Stromal cell of bone marrow (primary cell): ENCODE results near the gene TRIP10.
"Not testable (repeated sequence)": the region's sequence is repeated elsewhere in the genome, so short reads cannot be mapped to it uniquely, and the experiment has no call there.

Experiments used
- DNase-seq: peaks from one replicate; pipeline ENCODE4 v3.0.0-alpha.2; 2012; ENCODE audit warnings: low read depth

Gene TRIP10

DNA sequence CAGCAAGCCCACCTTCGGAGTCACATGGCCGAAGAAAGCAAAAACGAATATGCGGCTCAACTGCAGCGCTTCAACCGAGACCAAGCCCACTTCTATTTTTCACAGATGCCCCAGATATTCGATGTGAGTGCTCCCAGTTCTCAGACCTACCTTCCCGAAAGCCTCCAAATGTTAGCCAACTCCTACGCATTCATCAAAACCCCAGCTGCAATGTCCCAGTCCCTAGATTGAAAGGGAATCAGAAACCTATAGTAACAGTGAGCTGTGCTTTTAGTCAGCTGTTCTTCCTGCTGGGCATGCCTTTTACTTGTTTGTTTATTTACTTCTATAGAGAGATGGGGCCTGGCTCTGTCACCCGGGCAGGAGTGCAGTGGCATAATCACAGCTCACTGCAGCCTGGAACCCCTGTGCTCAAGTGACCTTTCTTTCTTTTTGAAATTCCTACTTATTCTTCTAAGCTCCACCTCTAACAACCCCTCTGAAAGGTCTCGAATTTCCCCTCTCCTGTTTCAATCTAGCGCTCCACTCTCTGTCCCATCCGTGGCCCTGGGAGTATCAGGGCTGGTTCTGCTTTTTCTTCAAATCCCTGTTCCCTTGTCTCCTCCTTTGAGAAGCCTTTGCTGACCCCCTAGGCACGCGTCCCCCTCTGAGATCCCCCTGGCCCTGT lies 4.4 kb downstream of the TRIP10 start:
- DNase-seq = no peak

DNA sequence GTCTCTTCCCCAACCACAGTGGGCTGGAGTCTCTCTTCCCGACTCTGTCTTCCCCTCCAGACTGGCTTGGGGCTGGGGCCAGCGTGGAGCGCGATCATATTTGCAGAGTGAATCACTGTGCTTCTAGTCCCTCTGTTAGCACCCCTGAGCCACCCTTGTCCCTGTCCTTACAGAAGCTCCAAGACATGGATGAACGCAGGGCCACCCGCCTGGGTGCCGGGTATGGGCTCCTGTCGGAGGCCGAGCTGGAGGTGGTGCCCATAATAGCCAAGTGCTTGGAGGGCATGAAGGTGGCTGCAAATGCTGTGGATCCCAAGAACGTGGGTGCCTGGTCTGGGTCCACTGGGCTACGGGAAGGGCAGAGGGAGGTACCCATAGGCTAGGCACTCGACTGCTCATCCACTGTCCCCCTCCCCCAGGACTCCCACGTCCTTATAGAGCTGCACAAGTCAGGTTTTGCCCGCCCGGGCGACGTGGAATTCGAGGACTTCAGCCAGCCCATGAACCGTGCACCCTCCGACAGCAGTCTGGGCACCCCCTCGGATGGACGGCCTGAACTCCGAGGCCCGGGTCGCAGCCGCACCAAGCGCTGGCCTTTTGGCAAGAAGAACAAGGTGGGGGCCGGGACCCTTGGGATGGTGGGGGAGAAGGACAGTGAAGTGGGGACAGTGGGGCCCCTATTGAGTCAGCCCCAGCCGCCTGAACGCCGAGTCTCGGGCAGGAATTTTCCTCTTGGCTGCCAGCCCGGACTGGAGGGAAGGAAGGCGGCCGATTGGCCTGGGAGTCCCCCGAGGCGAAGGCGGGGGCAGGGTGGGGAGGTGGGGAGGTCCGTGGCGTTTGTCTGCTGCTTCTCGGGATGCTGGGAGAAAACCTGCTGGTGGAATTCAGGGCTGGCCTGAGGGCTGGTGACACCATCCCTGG lies 5.2 kb downstream of the TRIP10 start:
- peak; percentile 72 for DNase-seq

DNA sequence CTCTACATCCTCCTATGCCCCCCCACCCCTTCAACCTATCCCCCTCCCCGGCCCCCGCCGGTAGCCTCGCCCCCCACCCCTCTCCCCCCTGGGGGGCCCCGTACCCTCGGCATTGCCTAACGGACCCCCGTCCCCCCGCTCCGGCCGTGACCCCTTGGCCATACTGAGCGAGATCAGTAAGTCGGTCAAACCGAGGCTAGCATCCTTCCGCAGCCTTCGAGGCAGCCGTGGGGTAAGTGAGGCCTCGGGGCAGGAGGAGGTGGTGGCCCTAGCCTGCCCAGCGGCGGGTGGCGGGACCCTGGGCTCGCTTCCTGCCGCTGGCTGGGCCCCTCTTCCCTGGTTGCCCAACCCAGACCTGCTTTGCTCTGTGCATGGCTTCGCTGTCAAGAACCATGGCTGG lies 6.5 kb downstream of the TRIP10 start:
- no peak for DNase-seq

DNA sequence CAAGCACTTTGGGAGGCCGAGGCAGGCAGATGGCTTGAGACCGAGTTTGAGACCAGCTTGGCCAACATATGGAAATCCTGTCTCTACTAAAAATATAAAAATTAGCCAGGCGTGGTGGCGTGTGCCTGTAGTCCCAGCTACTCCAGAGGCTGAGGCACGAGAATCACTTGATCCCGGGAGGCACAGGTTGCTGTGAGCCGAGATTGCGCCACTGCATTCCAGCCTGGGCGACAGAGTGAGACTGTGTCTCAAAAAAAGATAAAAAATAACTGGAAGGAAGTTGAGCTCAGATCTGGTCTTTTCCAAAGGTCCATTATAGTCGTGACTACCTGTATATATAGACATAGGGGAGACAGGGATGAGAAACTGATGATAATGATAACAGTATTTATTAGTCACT lies 9.1 kb downstream of the TRIP10 start:
- DNase-seq = not testable (repeated sequence)

DNA sequence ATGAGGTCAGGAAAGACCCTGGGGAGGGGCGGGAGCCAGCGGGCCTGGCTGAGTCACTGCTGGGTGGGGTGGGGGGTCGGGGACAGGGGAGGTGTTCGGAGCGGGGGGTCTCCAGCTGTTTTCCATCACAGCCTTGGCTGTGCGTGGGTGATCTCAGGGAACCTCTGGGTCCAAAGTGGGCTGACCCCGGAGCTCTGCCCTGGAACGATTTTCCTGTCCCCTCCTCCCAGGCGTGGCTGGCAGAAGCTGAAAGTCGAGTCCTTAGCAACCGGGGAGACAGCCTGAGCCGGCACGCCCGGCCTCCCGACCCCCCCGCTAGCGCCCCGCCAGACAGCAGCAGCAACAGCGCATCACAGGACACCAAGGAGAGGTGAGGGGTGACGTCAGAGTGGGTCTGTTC lies 10.6 kb downstream of the TRIP10 start:
- no peak for DNase-seq

DNA sequence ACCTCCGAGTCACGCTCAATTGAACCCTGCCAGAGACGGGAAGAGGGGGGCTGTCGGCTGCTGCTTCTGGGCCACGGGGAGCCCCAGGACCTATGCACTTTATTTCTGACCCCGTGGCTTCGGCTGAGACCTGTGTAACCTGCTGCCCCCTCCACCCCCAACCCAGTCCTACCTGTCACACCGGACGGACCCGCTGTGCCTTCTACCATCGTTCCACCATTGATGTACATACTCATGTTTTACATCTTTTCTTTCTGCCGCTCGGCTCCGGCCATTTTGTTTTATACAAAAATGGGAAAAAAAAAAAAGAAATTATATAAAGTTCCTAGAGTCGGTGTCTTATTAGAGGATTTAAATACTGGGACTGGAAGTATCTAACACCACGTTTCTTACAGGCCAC lies 11.7 kb downstream of the TRIP10 start:
- no peak for DNase-seq

DNA sequence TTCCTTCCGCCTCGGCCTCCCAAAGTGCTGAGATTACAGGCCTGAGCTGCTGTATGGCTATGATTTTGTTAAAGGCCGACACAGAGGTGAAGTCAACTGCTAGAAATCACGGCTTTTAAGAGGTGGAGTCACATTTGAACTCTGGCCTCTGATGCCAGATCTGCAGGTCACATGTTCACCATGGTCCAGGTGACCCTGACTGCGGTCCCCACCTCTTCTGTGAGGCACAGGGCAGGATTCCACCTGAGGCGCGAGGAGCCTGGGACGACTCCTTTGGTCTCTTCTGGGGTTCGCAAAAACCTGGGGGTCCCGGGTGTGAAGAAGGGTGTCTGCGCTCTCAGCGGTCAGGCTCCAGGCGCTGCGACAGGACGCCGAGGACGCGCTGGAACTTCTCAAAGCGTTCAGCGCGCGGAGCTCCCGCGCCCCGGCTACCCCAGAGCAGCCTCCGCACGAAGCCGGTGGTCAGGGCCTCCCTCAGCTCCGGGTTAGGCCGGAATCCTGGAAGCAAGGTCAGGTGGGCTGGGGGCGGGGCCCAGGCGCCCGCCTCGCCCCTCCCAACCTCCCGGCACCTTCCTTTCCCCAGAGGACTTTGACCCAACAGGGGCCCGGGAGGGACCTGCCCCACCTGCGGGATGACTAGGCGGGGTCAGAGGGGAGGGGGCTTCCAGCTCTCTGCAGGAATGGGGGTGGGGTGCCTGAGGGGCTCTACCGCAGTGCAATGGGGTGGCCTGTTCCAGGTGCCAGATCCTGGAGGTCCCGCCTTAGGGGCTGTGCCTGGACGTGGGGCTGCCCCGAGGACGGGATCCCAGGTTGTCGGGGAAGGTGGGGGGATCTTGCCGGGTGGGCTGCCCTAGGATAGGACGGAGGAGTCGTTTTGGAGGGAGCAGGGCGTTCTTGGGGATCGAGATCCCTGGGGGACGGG lies 13.0 kb downstream of the TRIP10 start:
- DNase-seq = no peak

DNA sequence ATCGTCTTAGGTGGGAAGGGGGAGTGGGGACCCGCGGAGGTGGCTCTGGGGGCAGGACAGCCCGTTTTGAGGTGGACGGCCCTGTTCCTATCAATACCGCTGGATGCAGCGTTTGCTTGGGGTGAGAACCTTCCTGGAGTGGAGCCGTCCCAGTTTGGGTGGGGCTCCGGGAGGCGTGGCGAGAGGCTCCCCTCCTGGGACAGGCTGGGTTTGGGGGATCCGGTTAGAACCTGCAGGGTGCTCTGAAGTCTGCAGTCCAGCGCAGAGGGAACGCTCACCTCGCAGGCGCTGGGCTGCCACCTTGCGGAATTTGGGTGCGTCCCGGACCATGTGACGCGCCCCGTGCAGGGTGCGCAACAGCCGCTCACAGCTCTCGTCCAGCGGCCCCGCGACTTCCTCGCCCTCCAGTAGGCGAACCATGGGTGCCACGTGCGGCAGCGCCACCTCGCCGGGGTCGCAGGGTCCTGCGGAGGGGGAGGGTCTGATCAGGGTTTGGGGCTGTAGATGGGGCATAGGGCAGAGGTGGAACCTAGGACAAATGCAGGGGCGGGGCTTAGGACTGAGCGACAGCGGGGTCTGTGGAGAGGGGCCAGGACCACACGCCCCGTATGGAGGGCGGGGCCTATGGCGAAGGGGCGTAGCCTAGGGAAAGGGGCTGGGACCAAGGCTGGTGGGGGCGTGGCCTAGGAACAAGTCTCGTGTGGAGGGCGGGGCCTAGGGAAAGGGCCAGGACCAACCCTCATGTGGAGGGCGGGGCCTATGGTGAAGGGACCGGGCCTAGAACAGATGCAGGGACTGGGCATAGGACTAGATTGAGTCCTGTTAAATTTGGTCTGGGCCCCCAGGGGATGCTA lies 13.9 kb downstream of the TRIP10 start:
- no peak for DNase-seq

DNA sequence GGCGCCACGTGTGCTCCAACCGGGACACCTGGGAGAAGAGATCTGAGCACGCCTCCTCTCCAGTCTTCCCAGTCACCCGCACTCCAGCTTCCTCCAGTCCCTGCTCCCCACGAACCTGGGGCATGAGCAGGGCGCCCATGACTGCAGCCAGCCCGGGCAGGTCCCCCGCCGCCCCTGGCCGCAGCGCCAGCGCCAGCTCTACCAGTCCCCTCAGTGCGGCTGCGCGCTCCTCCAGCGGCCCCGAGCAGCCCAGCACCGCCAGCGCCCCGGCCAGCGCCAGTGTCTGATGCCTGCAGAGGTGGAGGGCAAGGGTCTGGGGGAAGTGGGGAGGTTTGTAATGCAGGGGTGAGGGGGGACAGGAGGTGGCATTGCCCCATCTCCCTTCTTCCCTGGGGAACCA lies 14.7 kb downstream of the TRIP10 start:
- DNase-seq = no peak

DNA sequence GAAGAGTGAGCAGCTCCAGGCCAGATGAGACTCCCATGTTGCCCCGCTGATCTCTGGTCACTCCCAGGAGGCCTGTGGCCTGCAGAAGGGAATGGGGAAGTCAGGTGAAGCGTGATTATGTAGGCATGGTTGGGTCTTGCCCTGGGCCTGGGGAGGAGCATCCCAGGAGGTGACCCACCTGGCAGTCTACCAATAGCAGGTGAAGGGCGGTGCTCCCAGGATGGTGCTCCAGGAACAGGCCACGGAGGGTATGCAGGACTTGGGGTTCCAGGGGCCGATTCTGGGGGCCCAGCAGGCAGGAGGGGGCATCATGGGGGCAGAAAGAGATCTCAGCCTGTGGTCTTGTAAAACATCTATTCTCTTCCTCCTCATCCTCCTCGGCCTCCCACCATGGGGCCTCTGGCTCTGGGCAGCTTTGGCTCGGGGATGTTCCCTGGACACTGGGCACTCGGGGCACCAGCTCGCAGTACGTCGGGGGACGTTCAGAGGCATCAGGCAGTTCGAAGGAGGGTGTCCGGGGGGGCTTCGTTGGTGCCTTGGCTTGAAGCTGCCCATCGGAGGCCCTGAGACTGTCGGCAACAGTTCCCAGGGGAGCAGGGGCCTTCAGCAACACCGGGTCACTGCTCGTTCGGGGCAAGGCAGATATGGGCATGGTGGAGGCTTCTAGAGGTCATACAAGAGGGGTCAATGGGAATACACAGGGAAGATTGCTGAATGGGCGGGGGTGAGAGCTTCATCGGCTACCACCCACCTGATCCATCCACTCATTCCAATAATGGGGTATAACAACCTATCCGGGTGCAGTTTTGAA lies 15.4 kb downstream of the TRIP10 start:
- DNase-seq = no peak

DNA sequence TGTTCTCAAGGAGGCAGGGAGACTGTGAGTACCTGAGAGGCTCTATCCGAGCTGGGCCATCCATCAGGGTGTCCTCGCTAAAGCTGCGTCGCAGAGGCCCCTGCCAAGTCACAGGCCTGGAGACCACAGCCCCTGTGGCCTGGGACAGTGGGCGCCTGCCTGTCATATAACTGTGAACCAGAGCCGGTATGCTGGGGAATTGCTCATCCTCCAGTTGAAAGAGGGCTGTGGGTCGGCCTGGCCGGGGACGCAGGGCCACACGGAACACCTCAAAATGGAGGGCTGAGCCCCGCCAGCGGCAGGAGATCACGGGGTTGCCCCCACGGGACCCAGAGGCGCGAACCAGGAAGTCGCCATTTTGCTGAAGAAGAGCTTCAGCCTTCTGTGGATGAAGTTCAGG lies 21.1 kb downstream of the TRIP10 start:
- no peak for DNase-seq

DNA sequence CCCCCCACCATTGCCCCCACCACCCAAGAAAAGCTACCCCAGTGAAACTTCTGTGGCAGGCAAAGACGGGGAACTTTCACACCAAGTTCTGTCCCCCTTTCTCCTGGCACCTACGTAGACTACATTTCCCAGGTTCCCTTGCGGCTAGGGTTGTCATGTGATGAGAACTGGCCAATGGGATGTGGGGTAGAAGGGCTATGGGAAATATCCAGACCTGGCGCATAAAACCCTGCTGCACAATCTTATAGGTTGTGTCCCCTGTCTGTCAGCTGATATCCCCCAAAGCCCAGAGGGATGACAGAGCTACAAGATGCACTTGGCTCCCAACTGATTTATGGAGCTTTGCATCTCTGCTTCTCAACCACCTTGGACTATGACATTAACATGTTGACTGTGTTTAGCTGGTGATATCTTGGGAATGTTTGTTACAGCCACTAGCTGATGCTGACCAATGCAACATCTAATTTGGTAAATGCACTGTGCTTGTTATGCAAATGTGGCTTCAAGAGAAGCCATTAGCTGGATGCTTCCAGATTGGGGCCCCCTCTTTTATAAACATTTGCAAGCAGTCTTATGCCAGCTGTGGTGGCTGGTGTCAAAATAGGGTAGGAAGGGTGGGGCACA lies 21.7 kb downstream of the TRIP10 start:
- no peak for DNase-seq

DNA sequence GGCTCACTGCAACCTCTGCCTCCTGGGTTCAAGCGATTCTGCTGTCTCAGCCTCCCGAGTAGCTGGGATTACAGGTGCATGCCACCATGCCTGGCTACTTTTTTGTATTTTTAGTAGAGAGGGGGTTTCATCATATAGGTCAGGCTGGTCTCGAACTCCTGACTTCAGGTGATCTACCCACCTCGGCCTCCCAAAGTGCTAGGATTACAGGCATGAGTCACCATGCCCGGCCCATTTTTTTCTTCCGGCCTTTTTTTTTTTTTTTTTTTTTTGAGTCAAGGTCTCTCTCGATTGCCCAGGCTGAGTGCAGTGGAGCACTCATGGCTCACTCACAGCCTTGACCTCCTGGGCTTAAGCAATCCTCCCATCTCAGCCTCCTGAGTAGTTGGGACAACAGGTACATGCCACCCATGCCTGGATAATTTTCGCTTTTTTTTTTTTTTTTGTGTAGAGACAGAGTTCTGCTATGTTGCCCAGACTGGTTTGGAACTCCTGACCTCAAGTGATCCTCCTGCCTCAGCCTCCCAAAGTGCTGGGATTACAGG lies 22.8 kb downstream of the TRIP10 start:
- not testable (repeated sequence) for DNase-seq

DNA sequence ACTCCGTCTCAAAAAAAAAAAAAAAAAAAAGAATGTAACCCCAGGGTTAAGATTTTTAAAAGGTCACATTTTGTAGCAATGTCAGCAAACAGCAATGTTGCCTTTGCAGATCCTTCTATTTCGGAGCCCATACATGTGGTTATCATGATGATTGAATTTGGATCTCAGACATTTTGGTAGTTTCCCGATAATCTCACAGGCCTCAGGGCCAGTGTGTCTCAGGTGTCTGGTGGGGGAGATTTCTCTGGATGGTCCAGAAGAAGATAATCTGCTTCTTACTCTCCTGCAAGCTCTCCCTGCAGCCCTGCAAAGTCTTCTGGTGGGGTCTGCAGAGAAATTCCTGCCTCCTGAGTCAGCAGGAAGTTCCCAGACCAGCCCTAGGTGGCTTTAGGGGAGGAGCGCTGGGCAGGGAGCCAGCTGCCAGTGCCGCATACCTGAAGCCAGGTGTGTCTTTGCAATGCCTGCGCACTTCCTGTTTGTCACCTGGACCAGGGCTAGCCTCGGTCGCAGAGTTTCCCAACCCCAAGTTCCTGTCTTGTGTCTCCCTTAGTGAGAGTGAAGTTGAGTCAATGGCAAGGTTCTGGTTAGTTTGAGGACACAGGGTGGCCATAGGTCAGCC lies 26.4 kb downstream of the TRIP10 start:
- no peak for DNase-seq

DNA sequence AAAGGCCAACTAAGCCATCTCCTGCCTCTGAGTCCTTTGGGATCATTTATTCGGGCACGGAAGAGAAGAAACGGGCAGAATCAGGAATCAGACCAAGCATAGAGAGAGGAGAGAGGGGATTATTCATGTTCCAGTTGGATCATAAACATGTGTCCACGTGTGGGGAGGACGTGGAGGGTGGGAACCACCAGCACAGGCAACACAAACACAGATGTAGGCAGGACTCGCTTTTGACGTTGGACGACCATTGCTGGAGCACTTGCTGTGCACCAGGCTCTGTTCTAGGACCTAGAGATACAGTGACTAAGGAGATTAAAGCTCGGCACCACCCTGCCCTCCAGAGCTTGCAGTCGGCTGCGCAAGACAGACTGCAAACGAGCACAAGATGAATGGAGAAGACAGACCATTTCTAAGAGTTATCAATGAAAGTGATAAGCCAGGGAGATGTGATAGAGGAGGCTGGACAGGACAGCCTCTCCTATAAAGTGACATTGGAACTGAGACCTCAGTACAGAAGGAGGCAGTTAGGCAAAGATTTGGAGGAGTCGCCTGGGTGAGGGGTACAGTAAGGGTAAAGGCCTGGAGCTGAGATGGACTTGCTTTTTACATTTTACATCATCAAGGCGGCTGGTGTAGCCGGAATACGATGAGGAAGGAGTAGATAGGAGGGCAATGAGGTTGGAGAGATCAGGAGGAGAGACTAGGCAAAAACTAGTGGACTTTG lies 27.0 kb downstream of the TRIP10 start:
- DNase-seq = no peak

DNA sequence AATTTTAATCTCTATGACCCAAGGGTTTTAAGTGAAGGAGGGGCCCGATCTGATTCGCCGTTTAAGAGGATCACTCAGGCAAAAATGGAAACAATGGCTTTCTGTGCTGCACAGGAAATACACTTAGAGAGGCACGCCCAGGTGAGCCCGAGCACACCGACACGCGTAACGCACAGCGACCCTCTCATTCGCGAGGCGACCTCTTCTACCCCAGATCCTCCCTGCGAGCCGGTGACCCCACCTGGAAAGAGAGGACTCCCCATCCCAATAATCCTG lies 27.5 kb downstream of the TRIP10 start:
- no peak for DNase-seq

DNA sequence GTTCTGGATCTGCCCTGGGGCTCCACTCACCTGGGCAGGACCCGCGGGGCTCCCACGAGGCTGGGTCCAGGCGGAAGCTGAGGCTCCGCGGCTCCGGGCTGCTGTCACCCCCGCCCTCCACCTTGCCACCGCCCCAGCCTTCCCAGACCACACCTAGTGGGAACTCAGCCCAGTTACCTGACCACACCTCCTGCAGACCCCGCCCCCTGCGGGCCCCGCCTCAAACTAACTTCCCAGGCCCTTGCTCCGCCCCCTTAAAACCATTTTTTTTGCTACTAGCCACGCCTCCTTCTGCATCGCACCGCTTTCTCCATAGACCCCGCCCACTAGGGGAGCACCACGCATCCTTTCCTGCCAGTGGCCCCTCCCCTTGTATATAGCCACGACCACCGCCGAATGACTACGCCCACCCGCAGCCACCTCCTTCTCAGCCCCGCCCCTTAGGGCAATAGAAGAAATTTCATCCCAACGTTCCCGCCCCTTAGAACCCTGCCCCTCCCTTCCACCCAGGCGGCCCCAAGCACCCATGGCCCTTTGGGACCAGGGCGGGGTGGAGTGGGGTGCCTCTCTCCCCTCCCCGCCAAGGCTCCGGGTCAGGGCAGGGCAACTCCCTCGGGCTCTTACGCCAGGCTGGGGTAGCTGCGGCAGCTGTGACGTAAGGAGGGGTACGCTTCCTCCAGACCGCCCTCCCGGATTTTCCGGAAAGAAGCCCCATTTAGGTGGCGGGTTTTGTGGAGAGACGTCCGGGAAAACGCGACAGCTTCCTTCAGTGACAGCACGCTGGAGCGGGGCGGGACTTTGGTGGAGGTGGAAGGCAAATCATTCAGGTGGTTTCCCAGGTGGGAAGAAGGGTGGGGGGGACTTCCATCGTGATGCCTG lies 28.1 kb downstream of the TRIP10 start, which contains the start of gene SH2D3A:
SH2D3A (minus strand) TSS at position 79 of the 879 bp plus-strand sequence. CDS start 3,687 bp downstream, outside the sequence.
- no peak for DNase-seq
